ENCODE results near the gene SMU1. TPM values are rescaled to one million over a fixed set of nuclear protein-coding genes. Genes with fewer than 3 reads are reported as not detected.
A peak's percentile ranks its signal among the peaks of the same experiment; 100 is the strongest.

Gene SMU1
- total and polyA plus RNA-seq, 9 donors = 14.1 to 24.6 (median 17.5) TPM

- Histone ChIP-seq H3K27me3 (ENCODE audit: control insufficient read depth, insufficient read depth, low read length) (no peaks in the 10 kb centered on the region), H3K4me1 (ENCODE audit: control insufficient read depth, insufficient read depth, low read length) (peaks cover 11% of the 10 kb centered on the region), H3K27ac (ENCODE audit: low read length) (peak overlapping the region; percentile 30), H3K4me3 (ENCODE audit: low read length) (no peak overlapping the region), H3K36me3 (ENCODE audit: control insufficient read depth, insufficient read depth, low read length) (peaks cover 27% of the 10 kb centered on the region), H3K9me3 (replicated peaks; ENCODE audit: control insufficient read depth, low read depth, low read length) (no peaks in the 10 kb centered on the region)
- DNase-seq = peak; percentile 40
- 88% methylated on average over 7 of the region's 9 CpGs for WGBS (ENCODE audit: insufficient coverage)
Observed at GRCh38 chr9:33040792-33041431, 35.6 kb downstream of the SMU1 start.

GRCh38 chr9:33032865-33033264 is 43.6 kb downstream of the SMU1 start:
- no peaks in the 10 kb centered on the region for H3K27me3 ChIP-seq (ENCODE audit: control insufficient read depth, insufficient read depth, low read length)
- WGBS (ENCODE audit: insufficient coverage) = no CpG with 5 or more reads among the region's 5 CpGs

GRCh38 chr9:33032292-33032691 is 44.2 kb downstream of the SMU1 start:
- H3K36me3 ChIP-seq (ENCODE audit: control insufficient read depth, insufficient read depth, low read length) = peaks cover 76% of the 10 kb centered on the region
- no CpG with 5 or more reads among the region's 1 CpG for WGBS (ENCODE audit: insufficient coverage)
- no peaks in the 10 kb centered on the region for H3K4me1 ChIP-seq (ENCODE audit: control insufficient read depth, insufficient read depth, low read length)
- no peak for DNase-seq
- no peaks in the 10 kb centered on the region for H3K9me3 ChIP-seq (replicated peaks; ENCODE audit: control insufficient read depth, low read depth, low read length)
- no peaks in the 10 kb centered on the region for H3K27me3 ChIP-seq (ENCODE audit: control insufficient read depth, insufficient read depth, low read length)
- no peak overlapping the region for H3K27ac ChIP-seq (ENCODE audit: low read length)
- H3K4me3 ChIP-seq (ENCODE audit: low read length) = no peak overlapping the region

More at GRCh38 chr9:33032865-33033264, 43.6 kb downstream of the SMU1 start:
- Histone ChIP-seq H3K9me3 (replicated peaks; ENCODE audit: control insufficient read depth, low read depth, low read length) (no peaks in the 10 kb centered on the region), H3K27ac (ENCODE audit: low read length) (no peak overlapping the region), H3K4me3 (ENCODE audit: low read length) (no peak overlapping the region), H3K4me1 (ENCODE audit: control insufficient read depth, insufficient read depth, low read length) (no peaks in the 10 kb centered on the region), H3K36me3 (ENCODE audit: control insufficient read depth, insufficient read depth, low read length) (peaks cover 74% of the 10 kb centered on the region)
- no peak for DNase-seq

GRCh38 chr9:33030285-33030684 is 46.2 kb downstream of the SMU1 start:
- DNase-seq = no peak
- H3K9me3 ChIP-seq (replicated peaks; ENCODE audit: control insufficient read depth, low read depth, low read length) = no peaks in the 10 kb centered on the region

GRCh38 chr9:33029231-33029786 is 47.2 kb downstream of the SMU1 start:
- WGBS (ENCODE audit: insufficient coverage) = 69% methylated on average over 2 of the region's 4 CpGs
- H3K4me3 ChIP-seq (ENCODE audit: low read length) = no peak overlapping the region

More at GRCh38 chr9:33030285-33030684, 46.2 kb downstream of the SMU1 start:
- Histone ChIP-seq H3K36me3 (ENCODE audit: control insufficient read depth, insufficient read depth, low read length) (peaks cover 64% of the 10 kb centered on the region), H3K27ac (ENCODE audit: low read length) (no peak overlapping the region), H3K4me1 (ENCODE audit: control insufficient read depth, insufficient read depth, low read length) (peaks cover 4% of the 10 kb centered on the region), H3K4me3 (ENCODE audit: low read length) (no peak overlapping the region), H3K27me3 (ENCODE audit: control insufficient read depth, insufficient read depth, low read length) (no peaks in the 10 kb centered on the region)
- 85% methylated on average over 1 of the region's 5 CpGs for WGBS (ENCODE audit: insufficient coverage)

GRCh38 chr9:33025572-33026342 is 50.7 kb downstream of the SMU1 start:
- Histone ChIP-seq H3K9me3 (replicated peaks; ENCODE audit: control insufficient read depth, low read depth, low read length) (no peaks in the 10 kb centered on the region), H3K36me3 (ENCODE audit: control insufficient read depth, insufficient read depth, low read length) (peaks cover 30% of the 10 kb centered on the region), H3K27ac (ENCODE audit: low read length) (peak overlapping the region; percentile 100), H3K4me3 (ENCODE audit: low read length) (peak overlapping the region; percentile 95), H3K27me3 (ENCODE audit: control insufficient read depth, insufficient read depth, low read length) (no peaks in the 10 kb centered on the region), H3K4me1 (ENCODE audit: control insufficient read depth, insufficient read depth, low read length) (peaks cover 13% of the 10 kb centered on the region)
- WGBS (ENCODE audit: insufficient coverage) = 0% methylated on average over 13 of the region's 36 CpGs
- peak; percentile 90 for DNase-seq

More at GRCh38 chr9:33029231-33029786, 47.2 kb downstream of the SMU1 start:
- Histone ChIP-seq H3K27me3 (ENCODE audit: control insufficient read depth, insufficient read depth, low read length) (no peaks in the 10 kb centered on the region), H3K4me1 (ENCODE audit: control insufficient read depth, insufficient read depth, low read length) (peaks cover 6% of the 10 kb centered on the region), H3K9me3 (replicated peaks; ENCODE audit: control insufficient read depth, low read depth, low read length) (no peaks in the 10 kb centered on the region), H3K27ac (ENCODE audit: low read length) (no peak overlapping the region), H3K36me3 (ENCODE audit: control insufficient read depth, insufficient read depth, low read length) (peaks cover 54% of the 10 kb centered on the region)
- DNase-seq = no peak

GRCh38 chr9:33024966-33025571 is 51.4 kb downstream of the SMU1 start, which contains the start of gene DNAJA1:
Gene DNAJA1, plus strand, starts transcription at chr9:33025273. Its CDS starts 1,212 bp downstream, at chr9:33026485.
- peaks cover 27% of the 10 kb centered on the region for H3K36me3 ChIP-seq (ENCODE audit: control insufficient read depth, insufficient read depth, low read length)
- H3K9me3 ChIP-seq (replicated peaks; ENCODE audit: control insufficient read depth, low read depth, low read length) = no peaks in the 10 kb centered on the region
- WGBS (ENCODE audit: insufficient coverage) = under 1% methylated on average over 61 of the region's 61 CpGs
- H3K27ac ChIP-seq (ENCODE audit: low read length) = peak within 1 kb of the TSS; percentile 100
- DNase-seq = peak; percentile 98
- H3K27me3 ChIP-seq (ENCODE audit: control insufficient read depth, insufficient read depth, low read length) = no peaks in the 10 kb centered on the region
- peak within 1 kb of the TSS; percentile 95 for H3K4me3 ChIP-seq (ENCODE audit: low read length)
- peaks cover 13% of the 10 kb centered on the region for H3K4me1 ChIP-seq (ENCODE audit: control insufficient read depth, insufficient read depth, low read length)

GRCh38 chr9:33024126-33024965 is 52.1 kb downstream of the SMU1 start:
- H3K27ac ChIP-seq (ENCODE audit: low read length) = peak overlapping the region; percentile 97
- DNase-seq = peak; percentile 38
- H3K36me3 ChIP-seq (ENCODE audit: control insufficient read depth, insufficient read depth, low read length) = peaks cover 32% of the 10 kb centered on the region
- H3K4me1 ChIP-seq (ENCODE audit: control insufficient read depth, insufficient read depth, low read length) = peaks cover 13% of the 10 kb centered on the region
- peak overlapping the region; percentile 95 for H3K4me3 ChIP-seq (ENCODE audit: low read length)
- no peaks in the 10 kb centered on the region for H3K9me3 ChIP-seq (replicated peaks; ENCODE audit: control insufficient read depth, low read depth, low read length)
- WGBS (ENCODE audit: insufficient coverage) = 17% methylated on average over 25 of the region's 33 CpGs
- no peaks in the 10 kb centered on the region for H3K27me3 ChIP-seq (ENCODE audit: control insufficient read depth, insufficient read depth, low read length)

- Histone ChIP-seq H3K27me3 (ENCODE audit: control insufficient read depth, insufficient read depth, low read length) (no peaks in the 10 kb centered on the region), H3K27ac (ENCODE audit: low read length) (peak overlapping the region; percentile 97), H3K36me3 (ENCODE audit: control insufficient read depth, insufficient read depth, low read length) (peaks cover 25% of the 10 kb centered on the region), H3K4me3 (ENCODE audit: low read length) (peak overlapping the region; percentile 95), H3K4me1 (ENCODE audit: control insufficient read depth, insufficient read depth, low read length) (peaks cover 13% of the 10 kb centered on the region), H3K9me3 (replicated peaks; ENCODE audit: control insufficient read depth, low read depth, low read length) (no peaks in the 10 kb centered on the region)
- 81% methylated on average over 3 of the region's 4 CpGs for WGBS (ENCODE audit: insufficient coverage)
- DNase-seq = no peak
Observed at GRCh38 chr9:33023661-33024060, 52.8 kb downstream of the SMU1 start.

Data from muscle of leg (tissue), 11 donors.